Mesenchymal stem cell (in vitro differentiated cells and primary cell): Measurements from ENCODE around the gene PAF1.

Experiments
- DNase-seq: peaks from one replicate; pipeline ENCODE4 v3.0.0-alpha.2; 2013
- H2AFZ ChIP-seq: one replicate; pipeline ENCODE4 v1.6.1; 2013; ENCODE audit warnings: low read depth, mild to moderate bottlenecking, control low read depth, inconsistent platforms, low read length, moderate library complexity
- H2AK5ac ChIP-seq: 2 replicates; pipeline ENCODE4 v1.6.1; 2013; ENCODE audit warnings: low read length, moderate library complexity, mild to moderate bottlenecking, inconsistent platforms; ENCODE audit not compliant: severe bottlenecking
- H2BK120ac ChIP-seq: one replicate; pipeline ENCODE4 v1.6.1; 2013; ENCODE audit warnings: low read depth, mild to moderate bottlenecking, inconsistent platforms, low read length, moderate library complexity
- H2BK12ac ChIP-seq, 2 experiments: one replicate each; pipeline ENCODE4 v1.6.1; 2013; ENCODE audit warnings: inconsistent platforms in 2 of 2, low read length in 2 of 2, mild to moderate bottlenecking in 2 of 2, moderate library complexity in 2 of 2, control low read depth in 1 of 2
- H2BK15ac ChIP-seq: one replicate; pipeline ENCODE4 v1.6.1; 2013; ENCODE audit warnings: mild to moderate bottlenecking, low read depth, inconsistent platforms; ENCODE audit not compliant: poor library complexity, severe bottlenecking
- H2BK5ac ChIP-seq: 2 replicates; pipeline ENCODE4 v1.6.1; 2013; ENCODE audit warnings: low read depth, mild to moderate bottlenecking, low read length, control low read depth, inconsistent platforms; ENCODE audit not compliant: poor library complexity, severe bottlenecking
- H3K14ac ChIP-seq, 2 experiments: one replicate each; pipeline ENCODE4 v1.6.1; 2013; ENCODE audit warnings: inconsistent platforms in 2 of 2, low read length in 2 of 2, control low read depth in 1 of 2, mild to moderate bottlenecking in 1 of 2, moderate library complexity in 1 of 2
- H3K18ac ChIP-seq, 2 experiments: one replicate each; pipeline ENCODE4 v1.6.1; 2013; ENCODE audit warnings: inconsistent platforms in 2 of 2, low read length in 2 of 2, control low read depth in 1 of 2, low read depth in 1 of 2, mild to moderate bottlenecking in 1 of 2
- H3K23ac ChIP-seq, 2 experiments: one replicate each; pipeline ENCODE4 v1.6.1; 2013; ENCODE audit warnings: inconsistent platforms in 2 of 2, low read length in 2 of 2, mild to moderate bottlenecking in 2 of 2, moderate library complexity in 2 of 2, control low read depth in 1 of 2
- H3K27ac ChIP-seq: 2 replicates; pipeline ENCODE4 v1.5.1; 2013; ENCODE audit warnings: mild to moderate bottlenecking, moderate library complexity, low read length, control low read depth, inconsistent platforms; ENCODE audit not compliant: poor library complexity, severe bottlenecking
- H3K27me3 ChIP-seq, 2 experiments: 2 replicates each; pipeline versions ENCODE4 v1.6.1 to v1.7.0; 2013; ENCODE audit warnings: low read length in 2 of 2, mild to moderate bottlenecking in 2 of 2, moderate library complexity in 2 of 2, control low read depth in 1 of 2, inconsistent platforms in 1 of 2; ENCODE audit not compliant: control insufficient read depth in 1 of 2, insufficient read depth in 1 of 2
- H3K36me3 ChIP-seq, 2 experiments: 2 replicates each; pipeline versions ENCODE4 v1.6.1 to v1.7.0; 2013; ENCODE audit warnings: low read length in 2 of 2, control low read depth in 1 of 2, inconsistent platforms in 1 of 2, low read depth in 1 of 2, mild to moderate bottlenecking in 1 of 2; ENCODE audit not compliant: insufficient read depth in 2 of 2, control insufficient read depth in 1 of 2
- H3K4ac ChIP-seq, 2 experiments: one replicate each; pipeline ENCODE4 v1.6.1; 2013; ENCODE audit warnings: inconsistent platforms in 2 of 2, low read length in 2 of 2, mild to moderate bottlenecking in 2 of 2, moderate library complexity in 2 of 2, control low read depth in 1 of 2, low read depth in 1 of 2
- H3K4me1 ChIP-seq: 2 replicates; pipeline ENCODE4 v1.6.1; 2013; ENCODE audit warnings: low read depth, low read length, control low read depth; ENCODE audit not compliant: control insufficient read depth, insufficient read depth
- H3K4me2 ChIP-seq: 2 replicates; pipeline ENCODE4 v1.6.1; 2013; ENCODE audit warnings: low read length, mild to moderate bottlenecking, inconsistent platforms; ENCODE audit not compliant: poor library complexity, severe bottlenecking
- H3K4me3 ChIP-seq, 2 experiments: 2 replicates each; pipeline versions ENCODE4 v1.5.1 to v1.7.0; 2013; ENCODE audit warnings: low read length in 2 of 2, mild to moderate bottlenecking in 2 of 2, control low read depth in 1 of 2, low read depth in 1 of 2; ENCODE audit not compliant: insufficient read depth in 1 of 2
- H3K79me1 ChIP-seq: replicated peaks from 2 replicates; pipeline ENCODE4 v1.6.1; 2013; ENCODE audit warnings: mild to moderate bottlenecking, control low read depth, low read length, inconsistent platforms; ENCODE audit not compliant: poor library complexity, severe bottlenecking
- H3K9ac ChIP-seq: 2 replicates; pipeline ENCODE4 v1.7.0; 2013; ENCODE audit warnings: mild to moderate bottlenecking, low read length, moderate library complexity
- H3K9me3 ChIP-seq: 2 replicates; pipeline ENCODE4 v1.7.0; 2013; ENCODE audit warnings: mild to moderate bottlenecking, low read length; ENCODE audit not compliant: control insufficient read depth
- H4K8ac ChIP-seq: one replicate; pipeline ENCODE4 v1.6.1; 2013; ENCODE audit warnings: inconsistent platforms, mild to moderate bottlenecking, low read length, moderate library complexity
- H4K91ac ChIP-seq: one replicate; pipeline ENCODE4 v1.6.1; 2013; ENCODE audit warnings: mild to moderate bottlenecking, low read length, inconsistent platforms
- WGBS: methylation state at CpG from one replicate; pipeline ENCODE4 v1.1.7; 2013; ENCODE audit warnings: mixed read lengths; 5-methylcytosine and 5-hydroxymethylcytosine counted together

Gene PAF1

DNA sequence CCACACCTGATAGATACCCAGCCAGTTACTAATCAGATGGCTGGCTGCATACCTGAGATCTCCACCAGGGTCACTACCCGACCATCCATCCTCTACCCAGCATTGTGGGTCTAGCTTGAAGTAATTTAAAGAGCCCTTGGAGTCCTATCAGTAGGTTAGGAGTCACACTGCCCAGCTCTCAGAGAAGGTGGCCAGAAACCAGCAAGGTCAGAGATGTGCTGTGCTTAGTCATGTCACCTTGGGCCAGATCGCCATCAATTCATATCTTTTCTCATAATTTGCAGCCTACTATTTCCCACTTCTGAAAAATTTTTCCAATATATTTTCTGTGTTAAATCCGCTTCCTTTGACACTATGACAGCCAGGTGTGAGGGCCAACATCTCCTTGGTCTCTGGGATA is 34.8 kb downstream of the PAF1 start:
- Histone ChIP-seq H3K36me3 (peaks cover 55 to 85% of the 10 kb centered on the region in 2 experiments), H3K4ac (no peak overlapping the region), H2AFZ (no peak overlapping the region), H2BK120ac (no peak overlapping the region), H3K4me1 (no peaks in the 10 kb centered on the region), H3K27me3 (no peaks in the 10 kb centered on the region), H2BK5ac (no peak overlapping the region), H3K9ac (no peak overlapping the region), H3K4me3 (no peak overlapping the region), H2BK15ac (no peak overlapping the region), H3K14ac (no peak overlapping the region), H3K18ac (no peak overlapping the region), H3K4me2 (no peak overlapping the region), H4K8ac (no peak overlapping the region), H3K79me1 (peaks cover 56% of the 10 kb centered on the region), H3K27ac (no peak overlapping the region), H4K91ac (no peak overlapping the region), H3K23ac (no peak overlapping the region), H2AK5ac (no peak overlapping the region), H3K9me3 (no peaks in the 10 kb centered on the region), H2BK12ac (no peak overlapping the region)
- no peak for DNase-seq
- 82% methylated on average over 3 of the region's 3 CpGs for WGBS

DNA sequence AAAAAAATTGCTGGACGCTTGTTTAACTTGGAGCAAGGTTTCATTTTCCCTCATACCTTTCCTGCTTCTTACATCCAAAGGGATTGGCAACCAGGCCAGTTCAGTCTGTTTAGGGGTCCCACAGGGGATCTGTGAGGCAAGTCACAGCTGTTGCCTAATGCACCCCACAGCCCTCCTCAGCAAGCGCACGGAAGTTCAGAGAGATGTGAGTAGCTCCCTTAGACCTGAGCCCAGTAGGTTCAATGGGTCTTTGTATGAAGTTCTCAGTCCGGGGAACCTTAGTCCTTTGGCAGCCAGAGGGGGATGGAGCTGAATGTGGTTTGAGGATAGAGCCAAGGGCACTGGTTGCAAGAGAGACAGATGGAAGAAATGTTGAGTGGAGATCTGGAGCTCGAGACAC is 35.7 kb downstream of the PAF1 start:
- Histone ChIP-seq H3K9me3 (no peaks in the 10 kb centered on the region), H3K79me1 (peaks cover 52% of the 10 kb centered on the region), H3K9ac (no peak overlapping the region), H3K27me3 (no peaks in the 10 kb centered on the region), H4K91ac (no peak overlapping the region), H2BK15ac (no peak overlapping the region), H2BK5ac (no peak overlapping the region), H3K4me3 (no peak overlapping the region), H3K4me2 (no peak overlapping the region), H2BK120ac (no peak overlapping the region), H3K4me1 (no peaks in the 10 kb centered on the region), H3K4ac (no peak overlapping the region), H3K27ac (no peak overlapping the region), H2AK5ac (no peak overlapping the region), H3K23ac (no peak overlapping the region), H2BK12ac (no peak overlapping the region), H3K14ac (no peak overlapping the region), H3K36me3 (peaks cover 54 to 77% of the 10 kb centered on the region in 2 experiments), H3K18ac (no peak overlapping the region), H2AFZ (no peak overlapping the region), H4K8ac (no peak overlapping the region)
- WGBS = 100% methylated on average over 5 of the region's 5 CpGs
- DNase-seq = no peak

DNA sequence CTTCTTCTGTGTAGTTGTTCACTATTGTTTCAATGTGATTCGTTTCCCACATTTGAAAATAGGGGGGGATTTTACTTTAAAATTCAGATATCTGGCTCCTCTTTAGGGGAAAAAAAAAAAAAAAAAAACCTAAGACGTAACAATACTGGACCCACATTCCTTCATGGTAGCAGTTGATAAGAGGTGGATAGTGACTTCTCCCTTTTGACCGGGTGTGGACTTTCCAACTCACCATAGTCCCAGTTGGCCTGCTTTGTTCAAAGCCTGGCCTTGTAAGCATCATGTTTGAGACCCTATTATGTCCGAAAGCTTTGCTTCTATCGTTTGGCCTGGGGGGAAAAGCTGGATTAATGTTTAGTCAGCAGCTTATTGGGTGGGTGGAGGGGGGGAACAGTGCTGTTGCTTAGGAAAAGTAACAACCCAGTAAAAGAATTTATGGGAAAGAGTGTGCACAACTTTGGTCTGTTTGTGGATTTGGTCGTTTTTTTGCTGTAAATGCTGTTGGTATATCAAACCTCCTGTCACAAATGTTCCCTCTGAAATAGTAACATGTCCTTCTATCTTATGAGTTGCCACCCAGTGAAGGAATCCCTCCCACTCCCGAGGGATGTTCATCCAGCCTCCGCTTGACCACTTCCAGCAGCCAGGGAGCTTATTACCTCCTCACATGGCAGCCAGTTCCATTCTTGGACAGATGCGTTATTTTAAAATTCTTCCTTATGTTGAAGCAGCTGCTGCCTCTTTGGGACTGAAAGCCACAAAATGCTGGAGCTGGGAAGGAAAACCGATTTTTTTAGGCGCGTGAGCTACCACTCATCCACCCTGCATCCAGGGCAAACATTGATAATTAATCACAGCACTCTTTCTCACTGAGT is 38.3 kb downstream of the PAF1 start:
- Histone ChIP-seq H3K4me2 (no peak overlapping the region), H3K23ac (no peak overlapping the region), H2BK120ac (no peak overlapping the region), H3K36me3 (peaks cover 44 to 77% of the 10 kb centered on the region in 2 experiments), H3K4me3 (peak overlapping the region in 1 of 2 experiments; percentile 51), H2BK12ac (no peak overlapping the region), H3K79me1 (peaks cover 56% of the 10 kb centered on the region), H3K4ac (no peak overlapping the region), H2BK5ac (no peak overlapping the region), H2AK5ac (no peak overlapping the region), H4K8ac (no peak overlapping the region), H3K27me3 (no peaks in the 10 kb centered on the region), H3K9me3 (no peaks in the 10 kb centered on the region), H2AFZ (no peak overlapping the region), H3K14ac (no peak overlapping the region), H3K4me1 (no peaks in the 10 kb centered on the region), H3K9ac (peak overlapping the region; percentile 85), H3K18ac (no peak overlapping the region), H4K91ac (no peak overlapping the region), H2BK15ac (no peak overlapping the region), H3K27ac (no peak overlapping the region)
- 96% methylated on average over 12 of the region's 12 CpGs for WGBS
- DNase-seq = no peak

DNA sequence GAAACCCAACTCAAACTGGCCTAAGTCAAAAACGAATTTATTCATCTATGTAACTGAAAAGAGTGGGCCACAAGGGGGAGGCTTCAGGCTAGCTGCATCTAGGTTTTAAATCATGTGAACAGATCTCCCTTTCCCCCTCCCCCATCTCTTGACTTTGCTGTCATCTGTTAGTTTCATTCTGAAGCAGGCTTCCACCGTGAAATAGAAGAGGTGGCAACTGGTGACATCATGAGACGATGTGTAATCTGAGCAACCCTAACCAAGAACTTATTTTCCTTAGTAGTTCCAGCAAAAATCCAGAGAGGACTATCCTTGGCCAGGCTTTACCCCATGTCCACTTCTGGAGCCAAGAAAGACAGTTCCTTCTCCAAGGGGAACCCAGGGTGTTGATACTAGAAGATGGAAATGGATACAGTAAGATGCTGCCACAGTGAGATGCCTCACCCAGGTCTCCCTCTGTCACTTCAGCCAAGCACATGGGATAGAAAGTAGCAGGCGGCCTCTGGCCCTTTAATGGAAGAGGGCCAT is 39.3 kb downstream of the PAF1 start:
- Histone ChIP-seq H3K4me1 (peaks cover 3% of the 10 kb centered on the region), H3K14ac (no peak overlapping the region), H2BK12ac (no peak overlapping the region), H3K79me1 (peaks cover 58% of the 10 kb centered on the region), H2AFZ (no peak overlapping the region), H3K4me2 (no peak overlapping the region), H3K36me3 (peaks cover 36 to 72% of the 10 kb centered on the region in 2 experiments), H3K4ac (no peak overlapping the region), H3K27ac (no peak overlapping the region), H4K8ac (no peak overlapping the region), H3K27me3 (no peaks in the 10 kb centered on the region), H3K18ac (no peak overlapping the region), H3K4me3 (peak overlapping the region in 1 of 2 experiments; percentile 51), H2AK5ac (no peak overlapping the region), H2BK5ac (no peak overlapping the region), H3K9me3 (no peaks in the 10 kb centered on the region), H3K23ac (no peak overlapping the region), H2BK15ac (no peak overlapping the region), H2BK120ac (peak overlapping the region; percentile 45), H3K9ac (peak overlapping the region; percentile 85), H4K91ac (no peak overlapping the region)
- DNase-seq = peak; percentile 51
- 98% methylated on average over 4 of the region's 4 CpGs for WGBS
